GM12875 (cell line): ENCODE measurements around the gene TNKS1BP1.
A peak's percentile ranks its signal among the peaks of the same experiment; 100 is the strongest.

Source experiments
- H3K4me3 ChIP-seq: one replicate; pipeline ENCODE4 v1.5.1; 2011; ENCODE audit warnings: low read depth, low read length, control low read depth
- TF ChIP-seq, protein P1 (sequence below): IDR thresholded peaks from 2 replicates; pipeline ENCODE4 v1.5.1; 2011; ENCODE audit warnings: low read depth, mild to moderate bottlenecking, control low read depth, inconsistent platforms, low read length, moderate library complexity, borderline replicate concordance; ENCODE audit not compliant: insufficient read depth

TNKS1BP1 gene

DNA sequence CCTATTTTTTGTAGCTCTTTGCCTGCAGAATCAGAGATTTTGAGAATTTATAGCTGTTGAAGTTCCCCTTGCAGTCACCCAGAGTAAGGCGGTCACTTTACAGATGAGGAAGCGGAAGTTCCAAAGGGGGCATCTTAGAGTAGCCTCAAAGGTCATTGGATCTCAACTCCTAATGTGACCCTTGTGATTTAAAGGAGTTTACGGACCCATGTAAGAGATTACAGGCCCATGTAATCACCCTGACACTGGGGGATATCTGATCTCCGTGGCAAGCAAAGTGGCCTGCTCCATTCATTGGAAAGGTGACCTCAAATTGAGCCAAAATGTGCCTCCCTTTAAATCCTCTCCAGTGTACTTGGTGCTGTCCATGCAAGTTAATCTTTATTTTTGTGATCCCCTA, 29.1 kb upstream of the TNKS1BP1 start:
- H3K4me3 ChIP-seq, result no peak overlapping the region
- TF ChIP-seq, protein P1, sequence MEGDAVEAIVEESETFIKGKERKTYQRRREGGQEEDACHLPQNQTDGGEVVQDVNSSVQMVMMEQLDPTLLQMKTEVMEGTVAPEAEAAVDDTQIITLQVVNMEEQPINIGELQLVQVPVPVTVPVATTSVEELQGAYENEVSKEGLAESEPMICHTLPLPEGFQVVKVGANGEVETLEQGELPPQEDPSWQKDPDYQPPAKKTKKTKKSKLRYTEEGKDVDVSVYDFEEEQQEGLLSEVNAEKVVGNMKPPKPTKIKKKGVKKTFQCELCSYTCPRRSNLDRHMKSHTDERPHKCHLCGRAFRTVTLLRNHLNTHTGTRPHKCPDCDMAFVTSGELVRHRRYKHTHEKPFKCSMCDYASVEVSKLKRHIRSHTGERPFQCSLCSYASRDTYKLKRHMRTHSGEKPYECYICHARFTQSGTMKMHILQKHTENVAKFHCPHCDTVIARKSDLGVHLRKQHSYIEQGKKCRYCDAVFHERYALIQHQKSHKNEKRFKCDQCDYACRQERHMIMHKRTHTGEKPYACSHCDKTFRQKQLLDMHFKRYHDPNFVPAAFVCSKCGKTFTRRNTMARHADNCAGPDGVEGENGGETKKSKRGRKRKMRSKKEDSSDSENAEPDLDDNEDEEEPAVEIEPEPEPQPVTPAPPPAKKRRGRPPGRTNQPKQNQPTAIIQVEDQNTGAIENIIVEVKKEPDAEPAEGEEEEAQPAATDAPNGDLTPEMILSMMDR, result no peak

DNA sequence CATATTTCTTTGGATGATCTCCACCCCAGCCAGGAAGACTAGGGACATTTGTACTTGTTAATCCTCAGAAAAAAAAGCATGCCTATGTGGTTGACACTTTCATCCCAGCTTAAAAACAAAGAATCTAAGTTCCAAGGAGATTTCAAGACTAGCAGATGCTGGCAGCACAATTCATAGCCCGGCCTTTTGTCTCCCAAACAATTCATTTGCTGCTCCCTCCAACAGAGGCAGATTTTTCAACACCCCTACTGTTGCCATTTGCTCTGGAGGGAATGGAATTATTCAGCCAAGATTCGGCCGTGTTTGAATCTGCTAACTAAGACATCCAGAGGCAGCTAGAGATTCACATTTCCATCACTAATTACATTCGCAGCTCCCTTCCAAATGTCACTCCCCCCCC, 28.7 kb upstream of the TNKS1BP1 start:
- no peak overlapping the region for H3K4me3 ChIP-seq
- TF ChIP-seq, protein P1, result no peak

DNA sequence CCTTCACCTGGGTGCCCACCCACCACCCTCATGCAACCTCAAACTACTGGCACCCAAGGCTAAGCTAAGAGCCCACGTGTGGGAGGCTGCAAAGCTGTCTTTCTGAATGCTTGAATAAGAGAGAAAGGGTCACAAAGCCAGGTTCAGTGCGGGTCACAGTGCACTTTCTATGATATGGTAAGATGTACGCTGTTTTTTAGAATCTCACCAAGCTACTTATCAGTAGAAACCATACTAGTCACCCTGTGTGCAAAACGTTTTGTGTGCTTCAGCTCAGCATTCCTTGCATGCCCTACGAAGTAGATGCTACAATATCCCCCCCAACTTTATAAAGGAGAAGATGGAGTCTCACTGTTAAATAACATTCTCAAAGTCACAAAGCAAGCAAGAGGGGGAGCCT, 28.3 kb upstream of the TNKS1BP1 start:
- no peak overlapping the region for H3K4me3 ChIP-seq
- TF ChIP-seq, protein P1, result no peak

DNA sequence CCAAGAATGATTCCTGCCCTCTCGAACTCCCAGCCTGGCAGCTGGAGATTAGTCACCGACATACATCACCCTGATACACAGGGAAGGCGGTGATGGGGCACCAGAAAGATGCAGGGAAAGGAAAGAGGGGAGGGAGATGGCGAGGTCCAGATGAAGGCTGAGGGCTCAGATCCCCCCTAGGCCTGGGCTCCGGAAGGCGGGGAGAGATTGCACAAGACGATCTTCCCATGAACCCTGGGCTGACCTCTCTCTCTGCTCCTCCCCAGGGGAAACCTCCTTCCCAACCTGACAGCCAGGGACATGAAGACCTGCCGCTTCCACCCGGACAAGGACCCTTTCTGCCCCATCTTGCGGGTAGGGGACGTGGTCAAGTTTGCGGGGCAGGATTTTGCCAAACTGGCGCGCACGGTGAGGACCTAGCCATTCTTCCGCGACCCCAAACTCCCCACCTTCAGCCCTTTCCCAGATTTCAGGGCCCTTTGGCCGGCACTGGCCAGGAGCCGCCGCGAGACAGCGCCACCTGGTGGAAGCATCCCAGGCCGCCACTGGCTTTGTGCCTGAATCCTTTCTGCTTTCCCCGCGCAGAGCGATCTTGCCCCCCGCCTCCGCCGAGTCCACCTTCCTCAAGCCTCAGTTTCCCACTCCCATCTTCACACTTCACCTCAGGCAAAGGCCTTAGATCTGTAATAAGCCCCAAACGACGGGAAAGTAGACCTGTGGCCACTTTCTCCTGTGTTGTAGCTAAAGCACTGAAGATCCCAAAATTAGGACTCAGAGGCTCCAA, 24.9 kb upstream of the TNKS1BP1 start:
- TF ChIP-seq, protein P1, result peak; percentile 86
- H3K4me3 ChIP-seq, result no peak overlapping the region

DNA sequence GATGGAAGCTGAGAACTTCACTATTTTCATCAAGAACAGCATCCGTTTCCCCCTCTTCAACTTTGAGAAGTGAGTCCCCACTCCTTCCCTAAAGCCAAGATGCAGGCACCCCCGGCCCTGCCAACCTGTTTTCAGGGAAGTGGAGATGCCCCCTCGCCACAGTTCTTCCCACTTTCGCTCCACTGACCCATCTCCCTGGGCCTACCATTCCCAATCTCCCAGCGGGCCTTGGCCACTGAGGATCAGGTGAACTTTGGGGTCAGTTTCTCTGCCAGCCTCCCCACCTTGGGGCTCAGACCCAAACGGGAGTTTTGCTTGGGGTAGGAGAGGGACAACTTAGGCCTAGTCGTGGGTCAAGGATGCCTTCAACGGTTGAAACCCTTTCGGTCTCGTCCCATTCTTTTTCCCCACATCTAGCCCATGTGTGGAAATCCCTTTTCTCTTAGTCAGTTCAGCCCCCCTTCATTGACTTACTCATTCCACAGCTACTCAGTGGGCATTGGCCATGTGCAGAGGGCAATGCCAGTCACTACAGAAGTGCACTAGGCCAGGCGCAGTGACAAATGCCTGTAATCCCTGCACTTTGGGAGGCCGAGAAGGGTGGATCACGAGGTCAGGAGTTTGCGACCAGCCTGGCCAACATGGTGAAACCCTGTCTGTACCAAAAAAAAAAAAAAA, 24.0 kb upstream of the TNKS1BP1 start:
- TF ChIP-seq, protein P1, result no peak
- no peak overlapping the region for H3K4me3 ChIP-seq

DNA sequence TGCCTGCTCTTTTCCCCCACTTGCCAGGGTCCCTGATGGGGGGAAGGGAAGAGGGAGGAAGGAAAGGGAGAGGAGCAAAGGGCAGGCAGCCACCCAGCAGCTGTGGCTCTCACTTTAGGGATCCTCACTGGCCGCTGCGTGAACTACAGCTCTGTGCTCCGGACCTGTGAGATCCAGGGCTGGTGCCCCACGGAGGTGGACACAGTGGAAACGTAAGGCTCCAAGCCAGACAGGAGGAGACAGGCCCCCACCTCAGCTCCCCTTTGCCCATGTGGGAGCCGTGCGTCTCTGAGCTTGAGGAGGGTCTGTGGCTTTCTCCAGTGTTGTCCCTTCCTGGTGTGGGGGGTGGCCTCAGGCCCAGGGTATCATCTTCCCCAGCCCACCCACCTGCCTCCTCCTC, 23.3 kb upstream of the TNKS1BP1 start:
- H3K4me3 ChIP-seq, result no peak overlapping the region
- TF ChIP-seq, protein P1, result no peak

DNA sequence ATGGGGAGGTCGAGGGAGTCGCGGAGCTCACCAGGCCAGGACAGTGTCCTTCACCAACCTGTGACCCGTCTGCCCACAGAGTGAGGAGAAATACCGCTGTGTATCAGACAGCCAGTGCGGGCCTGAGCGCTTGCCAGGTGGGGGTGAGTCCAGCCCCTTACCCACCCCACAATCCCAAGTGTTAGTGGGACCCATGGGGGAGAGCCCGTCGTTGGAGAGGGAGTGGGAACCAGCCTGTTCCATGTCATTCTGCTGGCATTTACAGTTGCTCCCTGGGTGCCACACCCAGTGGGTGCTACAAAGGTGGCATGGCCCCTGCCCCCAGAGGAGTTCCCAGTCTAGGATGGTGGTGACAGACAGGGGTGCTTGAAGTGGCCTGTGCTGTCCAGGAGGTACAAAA, 22.6 kb upstream of the TNKS1BP1 start:
- H3K4me3 ChIP-seq, result no peak overlapping the region
- TF ChIP-seq, protein P1, result no peak
